GM21825 (cell line): ENCODE measurements around the gene KIAA1549.

Experiments used
- ATAC-seq: cut with Tn5 transposase; IDR thresholded peaks from one replicate; pipeline ENCODE4 v1.9.1; 2021; ENCODE audit warnings: mild to moderate bottlenecking, moderate library complexity; ENCODE audit not compliant: unreplicated experiment

The KIAA1549 gene

GRCh38 chr7:138911007-138911406, 70.2 kb downstream of the KIAA1549 start:
- no peak for ATAC-seq

DNA sequence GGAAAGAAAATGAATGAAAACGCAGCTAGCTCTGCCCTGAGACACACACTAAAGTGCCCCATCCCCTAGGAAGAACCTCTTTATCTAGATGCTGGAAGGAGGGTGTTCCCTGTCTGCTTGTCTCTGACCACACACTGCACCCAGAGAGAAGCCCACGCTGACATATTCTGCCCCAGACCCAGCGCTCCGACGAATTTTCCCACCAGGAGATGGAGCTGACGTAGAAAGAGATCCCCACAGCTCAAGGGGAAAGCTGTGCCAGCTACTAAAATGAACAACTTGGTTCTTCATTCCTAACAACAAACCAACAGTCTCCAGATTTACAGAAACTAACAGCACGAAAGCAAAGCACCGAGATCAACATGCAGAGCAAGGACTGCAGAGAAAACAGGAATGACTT, 73.3 kb downstream of the KIAA1549 start:
- ATAC-seq = no peak

DNA sequence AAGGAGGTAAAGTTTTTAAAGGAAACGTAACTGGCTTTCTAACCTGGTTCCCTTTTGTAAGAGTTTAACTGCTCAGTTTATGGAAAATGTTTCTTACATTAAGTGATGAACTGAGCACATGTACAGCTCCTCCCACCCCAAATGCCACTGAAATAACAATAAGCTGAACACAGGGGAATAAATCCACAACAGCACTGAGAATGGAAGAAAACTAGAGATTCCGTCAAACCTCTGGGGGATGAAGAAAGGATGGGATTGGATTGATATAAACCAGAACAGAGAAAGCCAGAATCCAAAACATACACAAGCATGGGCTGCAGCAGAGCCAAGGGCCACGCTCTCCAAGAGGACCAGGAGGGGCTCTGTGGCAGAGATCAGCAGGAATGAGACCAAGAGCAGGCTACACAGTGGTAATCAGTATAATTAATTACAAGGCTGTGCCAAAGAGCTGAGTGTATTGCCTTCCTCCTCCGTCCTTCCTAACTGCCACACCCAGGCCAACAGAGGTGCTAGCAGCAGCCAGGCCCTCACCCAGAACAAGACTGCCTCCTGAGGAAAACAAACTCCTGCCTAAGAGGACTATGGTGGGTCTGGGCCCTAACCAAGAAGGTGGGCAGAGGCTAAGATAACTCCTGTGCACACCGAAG, 73.9 kb downstream of the KIAA1549 start:
- ATAC-seq = no peak

GRCh38 chr7:138903859-138904435, 77.2 kb downstream of the KIAA1549 start:
- ATAC-seq = no peak

DNA sequence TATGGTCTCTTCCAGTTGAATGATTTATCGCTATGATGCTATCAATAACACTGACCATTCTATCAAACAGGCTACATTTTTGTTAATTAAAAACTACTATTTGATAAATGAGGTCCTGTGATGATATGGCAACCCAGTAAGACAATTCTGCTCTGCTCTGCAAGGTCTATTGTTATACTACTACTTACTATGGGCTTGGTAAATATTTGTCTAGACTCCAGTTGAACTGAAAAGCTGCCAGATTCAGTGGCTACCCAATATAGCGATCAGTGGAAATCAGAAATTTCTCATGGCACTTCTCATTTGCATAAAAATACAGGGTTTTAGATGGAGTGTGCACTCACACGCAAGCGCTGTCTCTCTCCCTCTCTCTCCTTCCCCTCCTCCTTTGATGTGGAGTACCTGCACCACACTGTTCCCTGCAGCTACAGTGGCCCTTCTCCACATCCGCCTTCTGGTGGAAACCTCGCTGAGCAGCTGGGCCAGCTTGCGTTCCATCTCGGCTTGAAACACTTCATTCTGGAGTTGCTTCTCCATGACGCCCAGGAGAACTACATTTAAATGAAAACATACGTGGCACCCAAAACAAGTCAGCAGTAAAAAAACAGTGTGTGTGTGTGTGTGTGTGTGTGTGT, 77.9 kb downstream of the KIAA1549 start:
- no peak for ATAC-seq

- ATAC-seq = no peak
Observed at GRCh38 chr7:138902161-138902560, 79.0 kb downstream of the KIAA1549 start.

- ATAC-seq = no peak
Observed at GRCh38 chr7:138900035-138900828, 81.0 kb downstream of the KIAA1549 start.

GRCh38 chr7:138898802-138899201, 82.4 kb downstream of the KIAA1549 start:
- ATAC-seq = no peak

- peak; percentile 64 for ATAC-seq
Observed at GRCh38 chr7:138898255-138898654, 82.9 kb downstream of the KIAA1549 start.

DNA sequence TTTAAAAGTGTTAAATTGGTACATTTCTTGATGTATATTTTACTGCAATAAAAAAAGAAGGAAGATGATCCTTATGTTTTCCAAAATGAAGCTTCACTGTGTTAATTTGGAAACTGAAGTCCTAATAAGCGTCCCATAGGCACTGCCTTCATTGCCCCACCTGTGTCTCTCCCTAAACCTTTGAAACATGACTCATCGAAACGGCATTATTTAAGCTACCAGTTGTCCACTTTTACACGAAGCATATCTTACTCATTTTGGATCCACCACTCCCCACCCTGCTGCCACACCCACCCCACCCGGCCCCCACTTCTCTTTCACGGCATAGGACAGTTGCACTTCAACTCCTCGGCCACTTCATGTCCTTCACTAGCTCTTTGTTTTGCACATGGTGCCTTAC, 85.5 kb downstream of the KIAA1549 start:
- no peak for ATAC-seq

DNA sequence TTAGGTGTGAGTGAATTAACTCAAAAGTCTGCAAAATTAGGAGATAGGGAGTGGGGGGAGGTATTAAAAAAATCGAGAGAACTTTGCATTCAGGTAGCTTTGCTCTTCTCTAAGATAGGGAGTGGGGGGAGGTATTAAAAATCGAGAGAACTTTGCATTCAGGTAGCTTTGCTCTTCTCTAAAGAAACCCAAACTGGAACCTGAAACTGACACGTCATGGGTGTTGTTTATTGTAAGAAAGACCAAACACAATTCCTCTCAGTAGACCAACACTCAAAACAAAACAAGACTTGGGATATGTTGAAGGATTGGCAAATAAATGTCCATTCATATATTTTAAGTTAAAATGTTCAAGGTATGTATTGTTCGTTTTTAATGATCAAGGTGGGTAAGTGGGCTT, 87.9 kb downstream of the KIAA1549 start:
- no peak for ATAC-seq

- ATAC-seq = no peak
Observed at GRCh38 chr7:138892812-138893211, 88.4 kb downstream of the KIAA1549 start.

DNA sequence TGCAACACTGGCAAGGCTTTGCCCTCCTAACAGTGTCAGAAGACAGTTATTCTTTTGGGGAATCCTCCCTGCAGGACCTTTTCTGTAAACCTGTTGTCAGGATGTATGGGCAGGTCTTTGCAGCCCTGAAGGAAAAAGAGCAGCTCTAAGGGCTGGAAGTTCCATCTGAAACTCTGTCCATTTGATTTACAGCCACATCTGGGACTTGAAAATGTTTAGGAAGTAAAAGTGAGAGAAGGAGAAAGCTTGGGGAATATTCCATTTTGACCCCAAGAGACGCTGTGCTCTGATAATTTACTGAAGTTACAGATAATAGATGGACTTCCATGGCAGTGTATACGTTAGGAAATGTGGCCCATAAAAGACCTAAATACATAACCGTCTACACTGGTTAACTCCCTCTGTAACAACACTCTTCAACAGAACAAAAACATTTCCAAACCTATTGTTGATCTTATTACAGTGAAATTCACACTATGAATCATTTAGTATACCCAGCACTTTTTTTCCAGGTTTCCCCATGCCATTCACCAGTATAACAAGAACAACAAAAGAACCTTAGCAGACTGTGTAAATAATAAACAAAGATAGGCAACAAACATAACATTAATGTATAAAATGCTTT, 89.1 kb downstream of the KIAA1549 start:
- ATAC-seq = no peak

- ATAC-seq = no peak
Observed at GRCh38 chr7:138891446-138891810, 89.8 kb downstream of the KIAA1549 start.

GRCh38 chr7:138890499-138891445, 90.4 kb downstream of the KIAA1549 start:
- ATAC-seq = no peak

DNA sequence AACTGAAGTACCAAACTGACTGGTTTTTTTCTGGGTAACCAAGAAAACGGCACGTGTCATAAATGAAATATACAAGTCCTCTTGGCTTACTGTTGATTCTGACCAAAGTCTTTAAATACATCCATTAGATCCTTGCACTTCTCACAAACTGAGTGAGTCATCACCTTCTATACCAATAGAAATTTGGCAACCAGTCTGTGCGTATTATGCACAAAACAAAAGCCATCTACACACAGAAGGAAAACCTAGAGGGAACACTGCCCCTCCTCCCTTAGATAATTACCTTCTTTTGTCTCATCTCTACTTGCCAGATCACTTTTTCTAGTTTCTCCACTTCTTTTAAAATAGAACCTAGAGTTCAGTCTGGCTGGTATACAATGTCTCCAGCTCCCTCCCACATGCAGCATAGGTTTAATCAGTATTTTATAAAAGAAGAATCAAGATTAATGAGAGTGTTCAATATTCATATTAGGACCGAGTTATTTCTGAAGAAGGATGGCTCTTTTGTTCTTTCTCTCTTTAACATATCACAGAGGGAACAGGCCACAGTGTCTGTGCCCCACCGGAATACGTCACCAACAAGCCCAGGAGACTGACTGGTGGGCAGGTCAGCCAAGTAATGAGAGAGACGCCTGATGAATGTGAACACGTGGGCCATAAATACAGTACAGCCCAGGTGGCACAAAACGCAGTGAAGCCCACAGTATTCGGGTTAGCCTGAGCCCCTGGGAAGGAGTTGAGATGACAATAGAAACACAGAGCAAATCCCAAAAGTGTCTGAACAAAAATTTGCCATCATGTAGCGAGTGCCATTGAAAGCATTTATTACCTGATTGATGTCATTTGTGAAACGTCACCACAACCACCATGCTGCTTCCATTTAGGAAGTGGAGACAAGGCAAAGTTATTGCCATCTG, 91.3 kb downstream of the KIAA1549 start:
- no peak for ATAC-seq

- no peak for ATAC-seq
Observed at GRCh38 chr7:138887872-138888656, 93.1 kb downstream of the KIAA1549 start.

- ATAC-seq = no peak
Observed at GRCh38 chr7:138887085-138887710, 94.0 kb downstream of the KIAA1549 start.
